GM19043 (cell line): Measurements from ENCODE around the gene CDH15.
"Not testable (repeated sequence)": the region's sequence is repeated elsewhere in the genome, so short reads cannot be mapped to it uniquely, and the experiment has no call there.

Source experiments
- ATAC-seq: cut with Tn5 transposase; IDR thresholded peaks from one replicate; pipeline ENCODE4 v1.9.1; 2021; ENCODE audit warnings: low read depth; ENCODE audit not compliant: unreplicated experiment

The CDH15 gene

DNA sequence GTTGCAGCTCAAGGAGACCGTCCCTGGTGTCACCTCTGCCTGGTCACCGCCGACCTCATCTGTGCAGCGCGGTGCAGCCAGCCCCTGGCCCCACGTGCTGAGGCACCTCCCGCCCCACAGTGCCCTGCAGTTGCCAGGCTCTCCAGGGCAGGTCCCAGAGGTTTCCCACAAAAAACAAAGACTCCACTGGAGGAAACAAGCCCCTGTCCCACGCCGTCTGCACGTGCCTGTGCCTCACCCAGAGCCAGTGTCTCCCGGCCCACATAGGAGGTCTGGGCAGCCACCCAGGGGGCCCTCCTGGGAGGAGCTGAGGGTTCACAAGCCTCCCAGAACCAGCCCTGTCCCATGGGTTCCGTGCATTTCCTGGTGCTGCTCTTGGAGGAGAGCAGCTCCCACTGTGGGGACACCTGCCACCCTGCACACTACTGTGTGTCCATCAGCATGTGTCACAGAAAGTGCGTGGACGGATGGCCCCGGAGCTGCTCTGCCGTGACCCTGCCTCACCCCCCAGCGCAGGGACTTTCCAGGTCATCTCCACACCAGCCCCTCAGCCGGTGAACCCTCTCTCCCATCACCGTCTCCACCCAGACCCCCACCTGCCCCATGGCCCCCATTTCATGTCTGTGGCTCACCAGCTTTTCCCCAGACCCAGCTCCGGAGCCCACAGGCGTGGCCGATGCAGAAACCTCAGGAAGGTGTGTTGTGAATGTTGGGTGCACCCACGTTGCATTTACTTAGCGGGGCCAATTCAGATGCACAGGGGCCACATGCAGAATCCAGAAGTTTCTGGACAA, 17.0 kb upstream of the CDH15 start:
- ATAC-seq = no peak

DNA sequence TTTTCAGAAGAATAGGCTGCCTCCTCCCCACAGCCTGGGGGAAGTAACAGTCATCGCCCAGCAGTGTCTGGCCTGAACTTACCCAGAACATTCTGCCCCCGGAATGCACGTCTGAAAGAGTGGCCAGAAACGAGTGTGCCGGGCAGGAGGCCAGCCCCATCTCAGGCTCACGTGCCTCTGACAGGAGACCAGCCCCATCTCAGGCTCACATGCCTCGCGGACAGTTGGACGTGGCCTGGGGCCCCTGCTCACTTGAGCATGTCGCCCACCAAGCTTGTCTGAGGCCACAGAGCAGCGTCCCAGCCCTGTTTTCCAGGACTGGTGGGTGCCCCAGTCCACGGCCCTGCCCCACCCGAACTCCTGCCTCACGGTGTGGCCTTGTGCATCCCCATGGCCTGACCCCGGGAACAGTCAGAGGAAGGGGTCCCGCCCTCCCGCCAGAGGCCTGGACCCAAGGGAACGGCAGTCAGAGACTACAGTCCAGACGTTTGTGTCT, 16.3 kb upstream of the CDH15 start:
- no peak for ATAC-seq

DNA sequence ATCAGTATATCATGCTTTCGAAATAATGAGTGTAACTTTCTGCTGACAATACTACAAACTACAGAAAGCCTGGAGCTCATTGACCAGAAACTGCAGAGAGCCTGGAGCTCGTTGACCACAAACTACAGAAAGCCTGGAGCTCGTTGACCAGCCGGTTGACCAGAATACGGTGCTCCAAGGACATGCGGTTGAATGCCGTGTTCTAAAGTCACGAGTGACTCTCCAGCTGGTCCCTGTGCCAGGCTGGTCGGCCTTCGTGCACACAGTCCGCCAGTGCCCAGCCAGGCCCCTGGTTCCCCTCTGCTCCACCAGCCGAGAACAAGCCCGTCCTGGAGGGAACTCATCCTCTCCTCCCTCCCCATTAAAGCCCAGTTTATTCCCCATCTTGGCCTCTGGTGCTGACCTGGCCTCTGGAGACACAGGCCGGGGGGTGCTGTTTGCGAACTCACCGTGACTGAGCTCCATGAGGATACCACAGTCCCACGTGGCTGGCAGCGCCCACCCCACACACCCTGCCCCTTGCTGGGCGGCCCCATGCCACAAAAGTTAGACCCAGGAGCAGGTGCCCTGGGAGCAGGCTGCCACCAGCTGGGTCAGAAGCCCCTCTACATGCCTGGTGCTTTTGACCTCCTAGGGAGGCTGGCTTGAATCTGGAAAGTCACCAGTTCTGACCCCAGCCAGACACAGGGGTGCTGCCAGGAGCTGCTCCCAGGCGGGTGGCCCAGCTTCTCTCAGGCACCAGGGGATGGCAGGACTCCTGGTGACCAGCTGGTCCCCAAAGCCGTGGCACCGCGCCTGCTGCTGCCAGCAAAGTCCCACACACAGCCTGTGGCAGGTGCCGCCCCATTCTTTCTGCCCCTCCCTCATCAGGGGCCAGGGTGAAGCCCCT, 15.5 kb upstream of the CDH15 start:
- no peak for ATAC-seq

DNA sequence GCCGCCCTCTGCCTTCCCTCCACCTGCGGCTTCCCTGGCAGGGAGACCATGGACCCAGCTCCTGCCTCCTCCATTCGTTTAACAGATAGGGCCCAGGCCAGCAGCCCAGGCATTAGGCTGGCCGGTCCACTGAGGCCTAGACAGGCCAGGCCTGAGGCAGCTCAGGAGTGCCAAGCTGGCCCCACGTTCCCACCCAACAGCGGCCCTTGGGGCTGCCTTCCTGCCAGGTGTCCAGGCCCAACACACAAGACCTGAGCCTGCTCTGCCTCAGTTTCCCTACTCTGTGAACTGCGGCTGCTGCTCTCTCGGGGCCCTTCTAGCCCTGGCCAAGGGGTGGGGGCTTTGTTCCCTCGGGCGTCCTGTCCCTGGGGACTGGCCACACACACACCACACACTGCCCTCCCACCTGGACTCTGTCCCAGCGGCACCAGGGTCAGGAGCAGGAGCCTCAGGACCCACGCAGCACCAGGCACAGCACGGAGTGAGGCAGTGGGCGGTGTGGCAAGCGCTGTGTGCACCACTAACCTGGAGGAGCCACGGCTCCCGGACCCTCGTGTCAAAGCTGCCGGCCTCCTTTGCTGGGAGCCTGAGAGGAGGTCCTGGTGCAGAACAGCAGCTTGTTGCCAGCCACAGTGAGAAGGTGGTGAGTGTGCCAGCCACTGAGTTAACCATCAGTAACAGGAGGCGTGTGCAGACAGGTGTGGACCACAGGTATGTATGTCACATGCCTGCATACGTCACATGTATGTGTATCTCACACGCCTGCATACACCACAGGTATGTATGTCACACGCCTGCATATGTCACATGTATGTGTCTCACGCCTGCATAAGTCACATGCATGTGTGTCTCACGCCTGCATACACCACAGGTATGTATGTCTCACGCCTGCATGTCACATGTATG, 14.6 kb upstream of the CDH15 start:
- no peak for ATAC-seq

DNA sequence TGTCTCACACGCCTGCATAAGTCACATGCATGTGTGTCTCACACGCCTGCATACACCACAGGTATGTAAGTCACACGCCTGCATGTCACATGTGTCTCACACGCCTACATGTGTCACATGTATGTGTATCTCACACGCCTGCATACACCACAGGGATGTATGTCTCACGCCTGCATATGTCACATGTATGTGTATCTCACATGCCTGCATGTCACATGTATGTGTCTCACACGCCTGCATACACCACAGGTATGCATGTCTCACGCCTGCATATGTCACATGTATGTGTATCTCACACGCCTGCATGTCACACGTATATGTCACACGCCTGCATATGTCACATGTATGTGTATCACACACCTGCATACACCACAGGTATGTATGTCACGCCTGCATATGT, 13.8 kb upstream of the CDH15 start:
- ATAC-seq = no peak

DNA sequence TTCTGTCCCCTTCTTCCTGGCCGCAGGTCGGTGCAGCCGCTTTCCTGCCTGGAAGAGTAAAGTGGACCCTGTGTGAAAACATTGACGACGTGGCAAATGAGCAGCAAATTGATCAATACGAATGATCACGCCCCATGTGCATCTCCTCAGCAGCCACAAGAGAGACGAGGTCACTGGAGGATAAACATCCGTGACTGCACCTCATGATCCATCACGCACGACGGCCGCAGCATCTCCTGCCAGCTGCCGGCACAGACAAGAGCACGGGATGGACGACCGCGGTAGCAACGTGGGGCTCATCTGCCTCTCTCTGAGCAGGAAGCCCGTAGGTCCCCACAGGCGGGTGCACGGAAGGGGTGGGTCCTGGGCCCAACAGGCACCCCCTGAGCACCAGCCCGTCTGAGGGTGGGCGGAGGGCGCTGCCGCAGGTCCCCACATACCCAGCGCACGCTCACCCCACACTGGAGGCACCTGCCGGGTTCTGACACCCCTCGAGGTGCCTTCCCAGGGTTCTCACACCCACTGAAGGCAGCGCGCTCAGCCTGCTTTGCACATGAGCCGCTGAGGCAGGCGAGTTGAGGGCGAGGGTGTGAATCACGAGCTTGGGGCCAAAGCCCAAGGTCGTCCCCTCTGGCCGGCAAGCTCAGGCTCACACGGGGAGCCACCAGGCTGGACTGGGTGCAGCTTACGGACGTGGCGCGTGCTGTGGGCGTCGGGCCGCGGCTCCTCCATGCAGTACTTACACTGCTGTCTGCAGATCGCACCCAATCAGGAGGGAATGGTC, 12.3 kb upstream of the CDH15 start:
- ATAC-seq = no peak

DNA sequence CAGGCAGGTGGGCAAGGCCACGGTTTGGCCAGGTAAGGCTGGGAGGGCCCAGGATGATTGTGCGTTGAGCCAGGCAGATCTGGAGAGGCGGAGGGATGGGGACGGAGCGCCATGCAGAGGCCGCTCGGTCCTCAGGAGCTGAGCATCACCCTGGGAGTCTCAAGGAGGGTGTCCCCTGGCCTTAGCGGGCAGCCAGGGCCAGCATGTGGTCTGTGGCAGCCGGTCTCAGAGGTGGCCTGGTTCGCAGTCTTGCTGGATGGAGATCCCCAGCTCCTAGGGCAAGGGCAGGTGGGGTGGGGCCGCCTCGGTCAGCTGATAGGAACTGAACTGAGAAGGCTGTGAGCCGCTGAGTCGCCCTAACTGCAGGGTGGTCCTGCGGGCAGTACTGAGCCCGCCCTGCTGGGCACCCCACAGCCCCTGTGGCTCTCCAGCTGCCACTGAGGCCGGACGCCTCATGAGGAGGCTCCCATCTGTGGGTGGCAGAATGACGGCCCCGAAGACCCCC, 11.6 kb upstream of the CDH15 start:
- ATAC-seq = no peak

DNA sequence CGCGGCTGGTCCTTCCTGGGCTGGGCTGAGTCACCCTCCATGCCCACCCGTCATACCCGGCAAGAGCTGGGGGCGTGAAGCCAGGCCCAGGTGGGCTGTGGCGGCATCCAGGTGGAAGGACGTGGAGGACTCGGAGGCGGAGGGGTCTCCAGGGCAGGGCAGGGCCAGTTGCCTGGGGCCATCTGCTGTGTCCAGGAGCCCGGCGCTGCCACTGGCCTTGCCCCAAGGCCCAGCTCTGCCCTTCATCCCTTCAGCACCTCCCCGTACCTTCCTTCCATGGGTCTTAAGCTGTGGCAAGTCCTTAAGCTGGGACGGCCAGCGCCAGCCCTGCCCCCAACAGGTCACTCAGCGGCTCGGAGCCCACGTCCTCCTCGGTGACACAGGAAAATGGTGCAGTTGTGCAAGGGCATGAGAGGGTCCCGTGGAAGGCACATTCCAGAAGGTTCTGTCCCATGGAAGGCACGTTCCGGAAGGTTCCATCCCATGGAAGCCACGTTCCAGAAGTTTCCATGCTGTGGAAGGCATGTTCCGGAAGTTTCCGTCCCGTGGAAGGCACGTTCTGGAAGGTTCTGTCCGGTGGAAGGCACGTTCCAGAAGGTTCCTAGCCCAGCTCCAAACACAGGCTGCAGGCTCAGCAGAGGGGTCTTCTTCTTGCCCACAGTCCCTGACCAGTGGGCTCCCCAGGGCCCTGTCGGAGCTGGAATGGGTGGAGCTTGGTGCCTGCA, 10.4 kb upstream of the CDH15 start:
- no peak for ATAC-seq

DNA sequence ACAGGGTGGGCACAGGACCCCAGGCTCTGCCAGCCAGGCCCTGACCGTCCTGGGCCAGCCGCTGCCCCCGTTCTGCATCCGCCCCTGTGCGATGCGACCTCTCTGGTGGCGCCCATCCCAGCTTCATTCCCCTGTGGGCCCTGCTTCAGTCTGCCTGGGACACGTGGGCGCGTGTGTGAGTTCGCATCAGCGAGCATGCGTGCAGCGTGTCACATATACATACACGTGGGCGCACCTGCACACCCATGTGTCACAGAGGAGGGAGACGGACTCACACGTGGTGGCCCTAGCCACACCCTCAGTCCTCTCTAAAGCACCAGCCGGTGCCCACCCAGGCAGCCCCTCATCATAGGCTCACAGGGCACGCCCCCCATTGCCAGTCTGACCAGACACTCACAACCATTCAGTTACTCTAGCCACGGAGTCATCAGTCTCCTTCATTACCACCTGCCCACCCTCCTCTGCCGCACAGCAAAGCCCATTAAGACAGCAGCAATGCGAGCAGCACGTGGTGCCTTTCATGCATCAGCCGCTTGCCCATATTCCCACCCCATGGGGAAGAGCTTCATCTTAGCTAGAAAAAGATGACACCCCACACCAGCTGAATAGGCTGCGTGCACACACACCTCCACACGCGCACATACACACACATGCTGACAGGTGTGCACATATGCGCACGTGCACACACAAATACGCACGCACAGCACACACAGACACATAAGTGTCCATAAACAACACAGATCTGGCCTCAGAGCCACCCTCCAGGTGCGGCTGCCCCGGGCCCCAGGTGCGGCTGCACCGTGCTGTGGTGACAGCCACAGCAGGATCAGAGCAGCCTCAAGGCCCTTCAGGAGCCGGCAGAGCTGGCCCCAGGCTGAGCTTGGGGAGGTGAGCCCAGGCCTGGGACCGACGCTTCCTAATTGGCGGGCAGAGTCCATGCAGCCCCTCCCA, 9.5 kb upstream of the CDH15 start:
- ATAC-seq = no peak

DNA sequence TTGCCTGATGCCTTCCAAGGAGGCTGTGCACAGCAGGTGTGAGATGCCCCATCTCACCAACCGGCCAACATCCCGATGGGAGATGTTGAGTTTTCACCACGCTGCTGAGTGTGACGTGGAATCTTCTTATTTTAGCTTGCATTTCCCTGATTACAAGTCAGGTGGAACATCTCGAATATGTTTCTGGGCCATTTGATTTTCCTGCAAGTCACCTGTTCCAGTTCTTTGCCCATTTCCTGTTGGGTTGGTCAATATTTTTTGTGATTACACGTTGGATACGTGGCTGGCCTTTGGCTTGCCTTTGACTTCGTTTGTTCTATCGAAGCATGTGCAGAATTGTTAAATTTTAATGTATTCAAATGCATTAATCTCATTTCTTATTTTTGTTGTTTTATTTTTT, 8.3 kb upstream of the CDH15 start:
- no peak for ATAC-seq

DNA sequence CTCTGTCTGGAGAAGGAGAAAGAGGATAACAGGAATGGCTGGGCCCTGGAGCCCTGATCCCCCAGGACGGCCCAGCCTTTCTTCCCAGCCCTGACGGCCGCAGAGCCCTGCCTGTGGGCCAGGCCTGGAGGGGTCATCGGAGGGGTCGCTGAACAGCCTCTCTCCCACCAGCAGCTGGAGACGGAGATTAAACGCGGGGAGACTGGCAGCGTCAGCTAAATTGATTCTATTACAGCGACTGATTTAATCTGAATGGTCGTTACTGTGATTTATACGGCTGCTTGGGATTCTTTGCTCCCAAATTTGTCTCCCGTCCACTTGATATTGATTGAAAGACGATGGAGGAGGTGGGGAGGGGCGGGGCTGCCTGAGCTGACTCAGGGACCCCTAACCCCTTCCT, 7.1 kb upstream of the CDH15 start:
- ATAC-seq = no peak

DNA sequence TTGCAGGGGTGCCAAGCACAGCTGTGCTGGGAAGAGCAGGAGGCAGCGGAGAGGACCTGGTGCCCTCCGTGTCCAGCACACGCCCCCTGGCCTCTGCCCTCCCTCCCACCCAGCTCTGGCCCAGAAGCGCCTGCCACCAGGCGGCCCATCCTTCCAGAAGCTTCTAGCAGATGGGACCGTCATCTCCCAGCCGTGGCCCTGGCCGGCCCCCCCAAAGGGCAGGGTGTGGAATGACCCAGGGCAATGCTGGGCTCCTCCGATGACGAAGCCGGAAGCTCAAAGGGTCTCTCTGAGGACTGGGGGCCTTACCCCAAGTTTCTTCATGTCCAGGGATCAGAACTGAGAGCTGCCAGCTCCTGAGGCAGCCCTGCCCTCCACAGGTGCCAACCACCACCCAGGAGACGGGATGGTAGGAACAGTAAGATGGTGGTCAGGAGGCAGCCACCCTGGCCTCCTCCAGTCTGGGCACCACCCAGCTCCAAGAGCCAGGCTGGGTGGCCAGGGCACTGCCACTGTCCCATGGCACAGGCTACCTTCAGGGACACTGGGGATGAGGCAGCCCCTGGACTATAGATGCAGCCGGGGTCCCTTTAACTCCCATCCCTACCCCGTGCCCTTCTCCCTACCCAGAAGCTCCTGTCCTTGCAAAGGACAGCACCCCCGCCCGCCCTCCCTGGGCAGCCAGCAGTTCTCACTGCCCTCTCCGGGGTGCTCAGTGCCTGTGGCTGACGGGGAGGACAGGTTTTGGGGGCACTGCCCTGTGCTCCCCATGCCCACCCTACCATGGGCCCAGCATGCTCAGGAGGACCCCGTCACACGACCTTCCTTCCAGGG, 6.5 kb upstream of the CDH15 start:
- no peak for ATAC-seq

DNA sequence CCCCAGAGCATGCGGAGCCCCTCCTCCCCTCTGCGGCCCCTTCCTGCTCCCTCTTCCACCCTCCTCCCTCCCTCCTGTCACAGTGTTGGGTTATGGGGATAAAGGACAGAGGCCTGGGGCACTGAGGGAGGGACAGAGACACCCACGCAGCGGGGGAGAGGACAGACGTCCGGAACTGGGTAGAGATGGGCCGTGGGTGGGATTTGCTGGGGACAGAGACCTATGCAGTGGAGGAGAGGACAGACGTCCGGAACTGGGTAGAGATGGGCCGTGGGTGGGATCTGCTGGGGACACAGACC, 5.9 kb upstream of the CDH15 start:
- not testable (repeated sequence) for ATAC-seq

DNA sequence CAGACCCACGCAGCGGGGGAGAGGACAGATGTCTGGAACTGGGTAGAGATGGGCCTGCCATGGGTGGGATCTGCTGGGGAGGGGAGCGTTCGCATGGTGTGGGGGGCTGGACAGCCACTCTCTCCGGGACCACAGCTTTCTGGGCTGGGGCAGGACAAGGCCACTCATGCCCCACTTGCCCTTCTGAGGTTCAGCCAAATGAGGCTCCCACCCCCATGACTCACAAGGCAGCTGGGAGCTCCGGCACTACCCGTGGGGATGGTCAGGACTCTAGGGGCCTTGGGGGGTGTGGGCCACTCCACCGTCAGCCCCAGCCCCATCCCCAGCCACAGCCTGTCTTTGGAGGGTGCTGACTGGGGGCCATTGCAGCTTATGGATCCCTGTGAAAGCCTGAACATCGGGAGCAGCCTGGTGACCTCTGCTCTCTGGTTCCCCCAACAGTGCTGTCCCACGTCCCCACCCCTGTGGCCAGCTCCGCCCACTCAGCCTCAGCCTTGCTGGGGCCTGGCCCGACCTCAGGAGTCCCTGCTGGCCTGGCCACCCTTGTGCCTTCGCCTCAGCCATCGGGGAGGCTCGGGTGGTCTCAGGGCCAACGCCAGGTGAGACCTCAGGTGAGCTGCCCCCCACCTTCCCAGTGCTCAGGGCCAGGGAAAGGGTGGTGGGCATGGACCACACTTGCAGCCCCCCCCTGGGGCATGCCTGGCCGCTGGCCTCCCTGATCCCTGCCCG, 4.7 kb upstream of the CDH15 start:
- no peak for ATAC-seq

DNA sequence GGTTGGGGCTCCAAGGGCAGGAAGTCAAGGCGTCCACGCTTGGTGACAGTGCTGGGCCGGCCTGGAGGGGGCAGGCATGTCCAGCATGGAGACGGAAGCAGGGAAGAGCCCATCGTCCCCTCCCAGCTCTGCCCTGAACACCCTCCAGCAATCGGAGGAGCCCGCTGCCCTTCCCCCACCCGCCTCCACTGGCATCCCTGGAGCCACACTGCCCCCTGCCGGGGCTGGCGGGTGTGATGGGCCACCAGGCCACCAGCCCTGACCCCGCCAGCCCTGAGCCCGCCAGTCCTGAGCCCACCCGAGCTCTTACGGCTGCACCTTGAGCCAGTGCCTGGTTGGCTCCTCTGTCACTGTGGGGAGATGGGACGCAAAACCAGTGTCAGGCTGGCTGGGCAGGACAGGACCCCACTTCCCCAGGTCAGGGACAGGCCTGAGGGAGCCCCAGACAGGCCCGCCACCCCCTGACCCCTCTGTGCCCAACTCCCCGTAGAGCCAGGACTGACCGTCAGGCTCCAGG, 4.1 kb upstream of the CDH15 start:
- ATAC-seq = no peak

DNA sequence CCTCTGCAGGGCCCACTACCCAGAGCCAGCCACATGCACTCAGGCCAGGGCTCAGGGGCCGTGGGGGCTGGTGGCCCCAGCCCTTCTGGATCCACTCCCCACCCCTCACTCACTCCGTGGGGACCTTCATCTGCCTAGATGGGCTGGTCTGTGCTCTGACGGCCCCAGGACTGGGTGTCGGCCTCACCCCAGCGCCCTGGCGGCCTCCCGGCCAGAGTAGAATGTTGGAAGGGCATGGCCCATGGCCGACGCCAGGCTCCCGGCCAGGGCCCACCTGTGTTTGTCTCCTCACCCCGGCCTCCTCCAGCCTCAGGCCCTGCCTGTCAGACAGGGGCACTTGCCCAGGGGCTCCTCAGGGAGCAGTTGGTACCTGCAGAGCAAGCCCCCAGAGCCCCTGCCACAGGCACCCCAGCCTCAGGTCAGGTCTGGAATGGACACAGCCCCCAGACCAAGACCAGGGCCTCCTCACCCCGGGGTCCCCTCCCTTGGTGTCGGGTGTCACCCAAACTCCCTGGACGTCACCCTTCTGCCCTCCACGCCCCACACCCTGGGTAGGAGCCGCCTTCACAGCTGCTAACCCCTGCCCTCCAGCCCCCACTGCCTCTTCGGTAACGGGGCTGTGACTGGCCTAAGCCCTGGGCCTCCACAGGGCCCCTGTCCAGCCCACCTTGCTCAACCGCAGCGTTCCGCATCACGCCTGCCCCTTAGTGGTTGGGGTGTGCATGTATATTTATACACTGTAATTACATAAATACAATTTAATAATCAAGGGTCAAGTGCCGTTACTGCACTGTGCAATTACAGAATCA, 3.0 kb upstream of the CDH15 start:
- ATAC-seq = no peak
